Left lung (tissue), 10 donors: ENCODE measurements around the gene RNU7-1. TPM values are rescaled to one million over a fixed set of nuclear protein-coding genes. Genes with fewer than 3 reads are reported as not detected.

Experiments used
- ATAC-seq: fragments of 200-7000 bp; cut with Tn5 transposase; one replicate; pipeline ENCODE4 v1.9.1; 2020; ENCODE audit warnings: moderate library complexity
- DNase-seq, 4 donors: peaks; one replicate each; pipeline ENCODE4 v3.0.0-alpha.2; 2013 to 2020
- H3K27ac ChIP-seq, 2 donors: fragments of 200-600 bp; sonication (generic) in 1 of 2; one replicate each; pipeline versions ENCODE4 v1.5.0 to v1.8.0; 2020 to 2021
- H3K27me3 ChIP-seq, 2 donors: fragments of 200-600 bp; sonication (generic) in 1 of 2; one replicate each; pipeline versions ENCODE4 v1.5.0 to v1.8.0; 2020 to 2021
- H3K36me3 ChIP-seq, 2 donors: fragments of 200-600 bp; sonication (generic) in 1 of 2; one replicate each; pipeline versions ENCODE4 v1.5.0 to v1.8.0; 2020 to 2021
- H3K4me1 ChIP-seq, 2 donors: fragments of 200-600 bp; one replicate each; pipeline ENCODE4 v1.8.0; 2021
- H3K4me3 ChIP-seq, 2 donors: fragments of 200-600 bp; sonication (generic) in 1 of 2; one replicate each; pipeline versions ENCODE4 v1.5.0 to v1.8.0; 2020 to 2021; ENCODE audit warnings: mild to moderate bottlenecking in 1 of 2
- H3K9me3 ChIP-seq, 2 donors: fragments of 200-600 bp; sonication (generic) in 1 of 2; one replicate each; pipeline versions ENCODE4 v1.5.0 to v1.8.0; 2020 to 2021
- CTCF ChIP-seq, 2 donors: fragments of 200-600 bp; sonication (generic) in 1 of 2; IDR thresholded peaks; one replicate each; pipeline versions ENCODE4 v1.5.0 to v1.8.0; 2021; ENCODE audit warnings: antibody characterized with exemption in 2 of 2
- intact Hi-C, 2 donors: fragments of 100-400 bp; cut with DNase I; formaldehyde crosslinking; loops; one replicate each; pipeline versions ENCODE4 v1.11.2 to v1.14.2; 2022
- polyA plus RNA-seq, 6 donors: library from polyadenylated mRNA; unstranded; fragments of 120-200 nt; gene quantifications; one replicate each; pipeline ENCODE4 v1.2.1, GENCODE V29; 2013; ENCODE audit not compliant: insufficient read length in 6 of 6
- total RNA-seq, 2 donors: library from RNA; stranded (reverse); fragmentation: NEBNext Ultra II Directional; extraction: Animal tissue kit (Norgen Biotek cat#: 25700); gene quantifications; one replicate each; pipeline ENCODE4 v1.2.1, GENCODE V29; 2021
- donor health status: DM: no; HTN: yes; CAD: no.
- donor health status: DM: no; HTN: no; CAD: no.

Gene RNU7-1
- total and polyA plus RNA-seq, 8 donors: 7.9 to 9.7 TPM; not detected in 6

GRCh38 chr12:6968426-6968825, 24.8 kb downstream of the RNU7-1 start:
- Histone ChIP-seq H3K27me3 (no peaks in the 10 kb centered on the region), H3K9me3 (no peaks in the 10 kb centered on the region), H3K27ac (no peak overlapping the region), H3K4me3 (peak overlapping the region in 1 of 2 donors; percentile 99), H3K36me3 (peaks cover 3 to 38% of the 10 kb centered on the region in 2 donors), H3K4me1 (peaks cover 26 to 73% of the 10 kb centered on the region in 2 donors)
- DNase-seq (no peak), ATAC-seq (no peak)
- intact Hi-C loops: no loop called here
- no peak for TF ChIP-seq CTCF (IDR thresholded peaks at IDR 0.05)

- ATAC-seq: no peak
- Histone ChIP-seq H3K9me3 (no peaks in the 10 kb centered on the region), H3K27ac (peak overlapping the region; percentile 88 to 93), H3K27me3 (no peaks in the 10 kb centered on the region), H3K4me1 (peaks cover 21 to 59% of the 10 kb centered on the region in 2 donors), H3K36me3 (peaks cover 3 to 51% of the 10 kb centered on the region in 2 donors), H3K4me3 (peak overlapping the region; percentile 89 to 99)
- DNase-seq: no peak
- TF ChIP-seq CTCF (IDR thresholded peaks at IDR 0.05): no peak
- intact Hi-C loops: no loop called here
These were observed 26.5 kb downstream of the RNU7-1 start for GRCh38 chr12:6970096-6970527.

- TF ChIP-seq CTCF (IDR thresholded peaks at IDR 0.05): no peak
- H3K27ac ChIP-seq: no peak overlapping the region
- intact Hi-C loops: no loop called here
- H3K4me1 ChIP-seq: peaks cover 14 to 31% of the 10 kb centered on the region in 2 donors
- no peaks in the 10 kb centered on the region for H3K9me3 ChIP-seq
- H3K27me3 ChIP-seq: no peaks in the 10 kb centered on the region
- H3K4me3 ChIP-seq: no peak overlapping the region
- H3K36me3 ChIP-seq: peaks cover 0 to 54% of the 10 kb centered on the region in 2 donors
- ATAC-seq: no peak
- no peak for DNase-seq
These were observed 30.6 kb downstream of the RNU7-1 start for GRCh38 chr12:6974180-6974579.

GRCh38 chr12:6975297-6976032, 31.8 kb downstream of the RNU7-1 start:
- Histone ChIP-seq H3K4me1 (peaks cover 5 to 22% of the 10 kb centered on the region in 2 donors), H3K9me3 (no peaks in the 10 kb centered on the region), H3K27ac (no peak overlapping the region), H3K4me3 (no peak overlapping the region), H3K36me3 (peaks cover 0 to 67% of the 10 kb centered on the region in 2 donors), H3K27me3 (no peaks in the 10 kb centered on the region)
- DNase-seq: no peak
- intact Hi-C loops: no loop called here
- ATAC-seq: no peak
- no peak for TF ChIP-seq CTCF (IDR thresholded peaks at IDR 0.05)

- intact Hi-C loops: no loop called here
- no peak overlapping the region for H3K4me3 ChIP-seq
- H3K4me1 ChIP-seq: peaks cover 0 to 6% of the 10 kb centered on the region in 2 donors
- no peak overlapping the region for H3K27ac ChIP-seq
- ATAC-seq (no peak), DNase-seq (no peak)
- peaks cover 0 to 89% of the 10 kb centered on the region in 2 donors for H3K36me3 ChIP-seq
- no peaks in the 10 kb centered on the region for H3K9me3 ChIP-seq
- TF ChIP-seq CTCF (IDR thresholded peaks at IDR 0.05): no peak
- H3K27me3 ChIP-seq: no peaks in the 10 kb centered on the region
These were observed 34.0 kb downstream of the RNU7-1 start for GRCh38 chr12:6977653-6978052.
